Peyer's patch (tissue), 4 donors: ENCODE measurements around the gene SLC26A3. TPM values are rescaled to one million over a fixed set of nuclear protein-coding genes. Genes with fewer than 3 reads are reported as not detected.

ENCODE experiments used
- DNase-seq, 3 donors: peaks; one replicate each; pipeline ENCODE4 v3.0.0-alpha.2; 2017 to 2019
- H3K27ac ChIP-seq, 4 donors: fragments of 200-600 bp; sonication (generic); one replicate each; pipeline ENCODE4 v1.5.1; 2016 to 2019
- H3K27me3 ChIP-seq, 2 donors: fragments of 200-600 bp; sonication (generic); one replicate each; pipeline ENCODE4 v1.5.1; 2019
- H3K36me3 ChIP-seq, 3 donors: fragments of 200-600 bp; sonication (generic); one replicate each; pipeline ENCODE4 v1.5.1; 2016 to 2019
- H3K4me1 ChIP-seq, 4 donors: fragments of 200-600 bp; sonication (generic); one replicate each; pipeline ENCODE4 v1.5.1; 2016 to 2019
- H3K4me3 ChIP-seq, 4 donors: fragments of 200-600 bp; sonication (generic); 1 replicate in 3 of 4; 2 replicates in 1 of 4; pipeline ENCODE4 v1.5.1; 2016 to 2019; ENCODE audit warnings: mild to moderate bottlenecking in 1 of 4
- H3K9me3 ChIP-seq, 4 donors: fragments of 200-600 bp; sonication (generic); one replicate each; pipeline ENCODE4 v1.5.1; 2016 to 2019; ENCODE audit warnings: mild to moderate bottlenecking in 1 of 4
- CTCF ChIP-seq, 6 experiments: fragments of 450-650 bp in 4 of 6; fragments of 200-600 bp in 2 of 6; sonication (generic) in 1 of 6; IDR thresholded peaks; one replicate each; pipeline ENCODE4 v1.5.1; 2017 to 2019; ENCODE audit warnings: antibody characterized with exemption in 6 of 6, mild to moderate bottlenecking in 3 of 6, moderate library complexity in 1 of 6
- POLR2A ChIP-seq, 2 donors: fragments of 450-650 bp; IDR thresholded peaks; one replicate each; pipeline ENCODE4 v1.5.1; 2017; ENCODE audit warnings: antibody characterized with exemption in 2 of 2, mild to moderate bottlenecking in 2 of 2, moderate library complexity in 2 of 2
- total RNA-seq, 4 donors: library from RNA; depleted of rRNA; stranded (reverse); fragments of >200 nt; gene quantifications; one replicate each; pipeline ENCODE4 v1.1.0, GENCODE V29; 2016

SLC26A3 gene
- total RNA-seq, 4 donors from 2014 or later: 6.6 to 587 (median 341) TPM

DNA sequence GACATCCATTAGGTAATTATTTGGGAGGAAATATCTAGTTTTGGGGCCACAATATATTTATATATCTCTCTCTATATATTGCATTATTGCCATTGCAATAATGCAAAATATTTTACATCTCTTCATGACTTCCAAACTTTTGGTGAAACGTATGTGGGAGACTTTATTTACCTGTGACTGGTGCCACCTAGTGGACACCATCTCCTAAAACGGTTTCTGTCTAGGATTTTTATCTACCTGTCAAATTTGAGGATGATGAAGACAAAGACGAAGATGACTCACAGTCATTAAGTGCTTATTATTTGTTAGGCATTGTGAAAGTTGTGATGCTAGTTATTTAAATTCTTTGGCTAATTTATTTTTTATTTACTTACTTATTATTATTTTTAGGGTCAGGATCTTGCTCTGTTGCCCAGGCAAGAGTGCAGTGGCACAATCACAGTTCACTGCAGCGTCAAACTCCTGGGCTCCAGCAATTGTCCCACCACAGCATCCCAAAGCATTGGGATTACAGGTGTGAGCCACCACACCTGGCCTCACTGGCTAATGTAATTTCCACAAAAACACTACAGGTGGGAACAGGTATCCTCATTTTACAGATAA, 77.8 kb downstream of the SLC26A3 start:
- Histone ChIP-seq H3K4me3 (no peak overlapping the region), H3K27me3 (no peaks in the 10 kb centered on the region), H3K36me3 (no peaks in the 10 kb centered on the region), H3K4me1 (no peaks in the 10 kb centered on the region), H3K9me3 (no peaks in the 10 kb centered on the region), H3K27ac (no peak overlapping the region)
- DNase-seq: peak in 2 of 3 donors; percentile 56 to 78
- TF ChIP-seq CTCF (IDR thresholded peaks at IDR 0.05) (peak; percentile 47 to 82 (median 78)), POLR2A (IDR thresholded peaks at IDR 0.05) (no peak)

DNA sequence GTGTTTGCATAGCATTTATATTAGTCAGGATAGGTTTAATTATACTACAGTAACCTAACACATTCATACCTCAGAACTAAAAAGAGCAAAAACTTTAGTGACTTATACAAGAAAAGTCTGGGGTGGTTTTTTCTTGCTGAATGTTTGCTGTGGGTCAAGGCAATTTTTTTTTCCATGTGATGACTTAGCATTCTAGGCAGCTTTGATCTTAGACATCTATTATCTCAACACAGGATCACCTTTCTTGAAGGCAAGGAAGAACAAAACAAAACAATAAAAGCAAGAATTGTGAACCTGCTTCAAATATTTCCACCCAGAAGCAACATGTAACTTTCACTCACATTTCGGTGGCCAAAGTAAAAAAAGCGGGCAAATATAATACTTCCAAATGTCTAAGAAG, 79.8 kb downstream of the SLC26A3 start:
- H3K27me3 ChIP-seq: no peaks in the 10 kb centered on the region

DNA sequence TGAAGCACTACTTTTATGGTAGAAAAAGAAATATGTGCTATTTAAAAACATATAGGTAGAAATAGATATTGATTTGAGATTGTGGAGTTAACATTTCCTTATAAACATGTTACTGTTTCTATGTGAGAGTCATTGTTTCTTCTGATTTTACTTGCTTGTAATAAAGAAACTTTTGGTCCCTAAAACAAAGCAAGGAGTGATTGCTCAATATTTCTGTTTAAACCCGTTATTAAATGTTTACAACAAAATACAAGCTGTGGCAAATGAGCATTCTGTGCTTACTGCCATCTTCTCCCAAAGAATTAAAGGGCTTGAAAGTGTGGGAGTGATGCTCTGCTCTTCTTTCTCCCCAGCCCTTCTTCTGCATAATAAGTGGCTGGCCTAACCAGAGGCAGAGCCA, 81.7 kb downstream of the SLC26A3 start:
- TF ChIP-seq CTCF (IDR thresholded peaks at IDR 0.05): no peak
- TF ChIP-seq POLR2A (IDR thresholded peaks at IDR 0.05): no peak
- H3K4me1 ChIP-seq: no peaks in the 10 kb centered on the region
- H3K9me3 ChIP-seq: no peaks in the 10 kb centered on the region
- DNase-seq: no peak
- H3K4me3 ChIP-seq: no peak overlapping the region
- H3K36me3 ChIP-seq: no peaks in the 10 kb centered on the region
- H3K27me3 ChIP-seq: no peaks in the 10 kb centered on the region
- H3K27ac ChIP-seq: no peak overlapping the region

More for the DNA sequence above, 79.8 kb downstream of the SLC26A3 start:
- H3K4me1 ChIP-seq: no peaks in the 10 kb centered on the region
- H3K27ac ChIP-seq: no peak overlapping the region
- TF ChIP-seq CTCF (IDR thresholded peaks at IDR 0.05): no peak
- no peak for TF ChIP-seq POLR2A (IDR thresholded peaks at IDR 0.05)
- H3K9me3 ChIP-seq: no peaks in the 10 kb centered on the region
- H3K36me3 ChIP-seq: no peaks in the 10 kb centered on the region
- H3K4me3 ChIP-seq: no peak overlapping the region
- no peak for DNase-seq

GRCh38 chr7:107718456-107719193, 84.4 kb downstream of the SLC26A3 start:
- no peak for TF ChIP-seq CTCF (IDR thresholded peaks at IDR 0.05)
- TF ChIP-seq POLR2A (IDR thresholded peaks at IDR 0.05): no peak
- DNase-seq: no peak
- no peaks in the 10 kb centered on the region for H3K4me1 ChIP-seq

GRCh38 chr7:107715531-107715930, 87.5 kb downstream of the SLC26A3 start:
- H3K4me1 ChIP-seq: no peaks in the 10 kb centered on the region
- no peak for DNase-seq
- H3K27ac ChIP-seq: no peak overlapping the region
- H3K4me3 ChIP-seq: no peak overlapping the region
- TF ChIP-seq CTCF (IDR thresholded peaks at IDR 0.05): no peak
- TF ChIP-seq POLR2A (IDR thresholded peaks at IDR 0.05): no peak
- no peaks in the 10 kb centered on the region for H3K27me3 ChIP-seq
- no peaks in the 10 kb centered on the region for H3K36me3 ChIP-seq
- H3K9me3 ChIP-seq: no peaks in the 10 kb centered on the region

More at GRCh38 chr7:107718456-107719193, 84.4 kb downstream of the SLC26A3 start:
- no peaks in the 10 kb centered on the region for H3K9me3 ChIP-seq
- H3K4me3 ChIP-seq: no peak overlapping the region
- H3K27me3 ChIP-seq: no peaks in the 10 kb centered on the region
- H3K27ac ChIP-seq: no peak overlapping the region
- no peaks in the 10 kb centered on the region for H3K36me3 ChIP-seq

Other genes with a start within 250 kb of the SLC26A3 start
- 100 to 1,000 TPM in 1 of 4 donors, 10 to 100 TPM in 3; 31.1 to 175 (median 68.0) TPM for gene COG5, start 239.3 kb downstream of the SLC26A3 start, total RNA-seq
- 1 to 10 TPM; 4.1 to 9.2 (median 7.7) TPM for gene DUS4L, start 239.3 kb downstream of the SLC26A3 start, total RNA-seq
- gene BCAP29, start 223.0 kb downstream of the SLC26A3 start, total RNA-seq: 10 to 100 TPM; 10.9 to 29.4 (median 17.3) TPM
- gene SLC26A4, start 142.4 kb downstream of the SLC26A3 start, total RNA-seq: under 1 TPM in 2 of 4 donors, not detected in 2; 0.18 to 0.27 TPM
- 10 to 100 TPM; 17.7 to 26.1 (median 24.6) TPM for gene CBLL1, start 59.1 kb downstream of the SLC26A3 start, total RNA-seq
- 10 to 100 TPM; 53.9 to 93.3 (median 74.2) TPM for gene DLD, start 88.0 kb upstream of the SLC26A3 start, total RNA-seq
- 100 to 1,000 TPM in 3 of 4 donors, 10 to 100 TPM in 1; 97.6 to 821 (median 155) TPM for gene LAMB1, start 199.9 kb upstream of the SLC26A3 start, total RNA-seq